ENCODE results near the gene SEC14L6. TPM values are rescaled to one million over a fixed set of nuclear protein-coding genes. Genes with fewer than 3 reads are reported as not detected.

SEC14L6 gene
- polyA plus RNA-seq, 4 donors = 4.6 to 9.5 (median 7.8) TPM

GRCh38 chr22:30502911-30503310 lies 43.6 kb downstream of the SEC14L6 start:
- no peak for DNase-seq (ENCODE audit: low read depth in 4 of 4, low spot score in 3 of 4)

GRCh38 chr22:30502153-30502552 lies 44.4 kb downstream of the SEC14L6 start:
- DNase-seq (ENCODE audit: low read depth in 4 of 4, low spot score in 3 of 4) = no peak

GRCh38 chr22:30500628-30501027 lies 45.9 kb downstream of the SEC14L6 start:
- DNase-seq (ENCODE audit: low read depth in 4 of 4, low spot score in 3 of 4) = no peak

- no peak for DNase-seq (ENCODE audit: low read depth in 4 of 4, low spot score in 3 of 4)
Observed at GRCh38 chr22:30497466-30498150, 48.9 kb downstream of the SEC14L6 start.

- DNase-seq (ENCODE audit: low read depth in 4 of 4, low spot score in 3 of 4) = no peak
Observed at GRCh38 chr22:30495041-30495784, 51.3 kb downstream of the SEC14L6 start.

GRCh38 chr22:30492144-30492543 lies 54.4 kb downstream of the SEC14L6 start:
- DNase-seq (ENCODE audit: low read depth in 4 of 4, low spot score in 3 of 4) = no peak

GRCh38 chr22:30491381-30491780 lies 55.2 kb downstream of the SEC14L6 start:
- DNase-seq (ENCODE audit: low read depth in 4 of 4, low spot score in 3 of 4) = no peak

- DNase-seq (ENCODE audit: low read depth in 4 of 4, low spot score in 3 of 4) = no peak
Observed at GRCh38 chr22:30490399-30490798, 56.1 kb downstream of the SEC14L6 start.

GRCh38 chr22:30488121-30488520 lies 58.4 kb downstream of the SEC14L6 start:
- DNase-seq (ENCODE audit: low read depth in 4 of 4, low spot score in 3 of 4) = no peak

- DNase-seq (ENCODE audit: low read depth in 4 of 4, low spot score in 3 of 4) = no peak
Observed at GRCh38 chr22:30486661-30487115, 59.9 kb downstream of the SEC14L6 start.

- no peak for DNase-seq (ENCODE audit: low read depth in 4 of 4, low spot score in 3 of 4)
Observed at GRCh38 chr22:30486118-30486517, 60.4 kb downstream of the SEC14L6 start.

- peak in 1 of 4 donors; percentile 25 for DNase-seq (ENCODE audit: low read depth in 4 of 4, low spot score in 3 of 4)
Observed at GRCh38 chr22:30485362-30485988, 61.1 kb downstream of the SEC14L6 start.

- DNase-seq (ENCODE audit: low read depth in 4 of 4, low spot score in 3 of 4) = no peak
Observed at GRCh38 chr22:30483169-30483568, 63.4 kb downstream of the SEC14L6 start.

GRCh38 chr22:30481711-30482110 lies 64.8 kb downstream of the SEC14L6 start:
- no peak for DNase-seq (ENCODE audit: low read depth in 4 of 4, low spot score in 3 of 4)

GRCh38 chr22:30479981-30480380 lies 66.6 kb downstream of the SEC14L6 start:
- DNase-seq (ENCODE audit: low read depth in 4 of 4, low spot score in 3 of 4) = no peak

GRCh38 chr22:30474683-30475424 lies 71.7 kb downstream of the SEC14L6 start:
- no peak for DNase-seq (ENCODE audit: low read depth in 4 of 4, low spot score in 3 of 4)

GRCh38 chr22:30474121-30474520 lies 72.4 kb downstream of the SEC14L6 start:
- no peak for DNase-seq (ENCODE audit: low read depth in 4 of 4, low spot score in 3 of 4)

GRCh38 chr22:30472994-30473720 lies 73.4 kb downstream of the SEC14L6 start:
- no peak for DNase-seq (ENCODE audit: low read depth in 4 of 4, low spot score in 3 of 4)
